Esophagus squamous epithelium (tissue), 4 donors: ENCODE results near the gene PGAM5.

Experiments used
- CTCF ChIP-seq, 6 experiments: fragments of 450-650 bp in 4 of 6; fragments of 200-600 bp in 2 of 6; sonication (generic) in 2 of 6; IDR thresholded peaks; one replicate each; pipeline ENCODE4 v1.5.1; 2016 to 2019; ENCODE audit warnings: antibody characterized with exemption in 6 of 6, mild to moderate bottlenecking in 4 of 6, moderate library complexity in 4 of 6
- POLR2A ChIP-seq, 4 donors: fragments of 450-650 bp; IDR thresholded peaks; one replicate each; pipeline ENCODE4 v1.6.1; 2017; ENCODE audit warnings: antibody characterized with exemption in 4 of 4, mild to moderate bottlenecking in 4 of 4, moderate library complexity in 3 of 4

- TF ChIP-seq CTCF (IDR thresholded peaks at IDR 0.05) (no peak), POLR2A (IDR thresholded peaks at IDR 0.05) (no peak)
Measured at GRCh38 chr12:132748319-132748718, 37.7 kb downstream of the PGAM5 start.
